Keratinocyte (primary cell): ENCODE data around the gene RASSF1. TPM values are rescaled to one million over a fixed set of nuclear protein-coding genes. Genes with fewer than 3 reads are reported as not detected.

Source experiments
- DNase-seq: peaks from one replicate; pipeline ENCODE4 v3.0.0-alpha.2; 2011; ENCODE audit warnings: low read depth, missing footprints, low spot score
- FAIRE-seq: peaks from 2 replicates; lab custom pipeline; 2011; peaks lifted over from hg19 to GRCh38; lab: Jason Lieb, UNC
- H2AFZ ChIP-seq: 2 replicates; pipeline ENCODE4 v1.6.0; 2012; ENCODE audit warnings: low read length, control low read depth, inconsistent platforms; ENCODE audit not compliant: control insufficient read depth
- H3K27ac ChIP-seq: 2 replicates; pipeline ENCODE4 v1.5.1; 2011; ENCODE audit warnings: low read length; ENCODE audit not compliant: control insufficient read depth, insufficient read depth
- H3K27me3 ChIP-seq: 3 replicates; pipeline ENCODE4 v1.6.0; 2011; ENCODE audit warnings: low read length; ENCODE audit not compliant: control insufficient read depth, insufficient read depth; ENCODE audit errors: extremely low read depth
- H3K36me3 ChIP-seq, 2 experiments: 2 replicates in 1 of 2; 3 replicates in 1 of 2; pipeline ENCODE4 v1.5.1; 2011; ENCODE audit warnings: low read length in 2 of 2, mild to moderate bottlenecking in 1 of 2; ENCODE audit not compliant: control insufficient read depth in 2 of 2, insufficient read depth in 2 of 2; ENCODE audit errors: extremely low read depth in 1 of 2
- H3K4me1 ChIP-seq: 3 replicates; pipeline ENCODE4 v1.5.1; 2011; ENCODE audit warnings: low read length; ENCODE audit not compliant: control insufficient read depth, insufficient read depth; ENCODE audit errors: extremely low read depth
- H3K4me2 ChIP-seq: 3 replicates; pipeline ENCODE4 v1.6.0; 2011; ENCODE audit warnings: low read depth, low read length; ENCODE audit not compliant: control insufficient read depth, insufficient read depth; ENCODE audit errors: extremely low read depth
- H3K4me3 ChIP-seq, 3 experiments: fragments of 200-600 bp in 1 of 3; sonication (generic) in 1 of 3; 2 replicates in 2 of 3; 3 replicates in 1 of 3; pipeline ENCODE4 v1.5.1; 2011 to 2016; ENCODE audit warnings: low read length in 3 of 3, mild to moderate bottlenecking in 3 of 3, control low read depth in 2 of 3, inconsistent platforms in 1 of 3, low read depth in 1 of 3, mixed read lengths in 1 of 3, mixed run types in 1 of 3, moderate library complexity in 1 of 3; ENCODE audit not compliant: control insufficient read depth in 2 of 3, insufficient read depth in 2 of 3; ENCODE audit errors: extremely low read depth in 1 of 3
- H3K79me2 ChIP-seq: 2 replicates; pipeline ENCODE4 v1.6.0; 2012; ENCODE audit warnings: low read length; ENCODE audit not compliant: control insufficient read depth, insufficient read depth
- H3K9ac ChIP-seq: 3 replicates; pipeline ENCODE4 v1.6.0; 2011; ENCODE audit warnings: low read length; ENCODE audit not compliant: control insufficient read depth, insufficient read depth; ENCODE audit errors: extremely low read depth
- H3K9me1 ChIP-seq: 3 replicates; pipeline ENCODE4 v1.6.0; 2011; ENCODE audit warnings: low read length; ENCODE audit not compliant: control insufficient read depth, insufficient read depth; ENCODE audit errors: extremely low read depth
- H3K9me3 ChIP-seq: 2 replicates; pipeline ENCODE4 v1.5.1; 2012; ENCODE audit warnings: low read depth, low read length; ENCODE audit not compliant: control insufficient read depth
- H4K20me1 ChIP-seq: 3 replicates; pipeline ENCODE4 v1.6.0; 2011; ENCODE audit warnings: low read length; ENCODE audit not compliant: control insufficient read depth, insufficient read depth; ENCODE audit errors: extremely low read depth
- CTCF ChIP-seq, 3 experiments: IDR thresholded peaks in 1 of 3; conservative IDR thresholded peaks in 1 of 3; optimal IDR thresholded peaks in 1 of 3; 2 replicates in 2 of 3; 3 replicates in 1 of 3; pipeline versions ENCODE3 to v1.5.1; 2011; ENCODE audit warnings: low read length in 3 of 3, mild to moderate bottlenecking in 3 of 3, moderate library complexity in 2 of 3, control low read depth in 1 of 3, inconsistent platforms in 1 of 3; ENCODE audit not compliant: insufficient read depth in 2 of 3; ENCODE audit errors: extremely low read depth in 1 of 3
- EZH2 ChIP-seq: IDR thresholded peaks from one replicate; pipeline ENCODE4 v1.6.1; 2012; ENCODE audit warnings: inconsistent platforms, mild to moderate bottlenecking, low read length, moderate library complexity
- dilution Hi-C: fragments of 300-500 bp; cut with MboI; formaldehyde crosslinking; loops from one replicate; pipeline ENCODE4 v1.7.0; 2020; ENCODE audit warnings: low sequenced_read_pairs; ENCODE audit not compliant: extremely low pct_ligation_motif_present
- polyA plus RNA-seq, 5 experiments: library from polyadenylated mRNA; depleted of rRNA in 3 of 5; stranded (reverse) in 3 of 5; stranded (forward) in 1 of 5; unstranded in 1 of 5; fragments of >200 nt; gene quantifications; 1 replicate in 1 of 5; 2 replicates in 3 of 5; 3 replicates in 1 of 5; pipeline versions ENCODE4 v1.2.1 to v1.2.3, GENCODE V29; 2011 to 2012; ENCODE audit warnings: missing spikeins in 2 of 5, low read depth in 1 of 5, low replicate concordance in 1 of 5

Gene RASSF1
- polyA plus RNA-seq, 1 donor (not counting 4 experiments of a cell fraction or from before 2014, with no cell fraction given): 28.5 TPM

DNA sequence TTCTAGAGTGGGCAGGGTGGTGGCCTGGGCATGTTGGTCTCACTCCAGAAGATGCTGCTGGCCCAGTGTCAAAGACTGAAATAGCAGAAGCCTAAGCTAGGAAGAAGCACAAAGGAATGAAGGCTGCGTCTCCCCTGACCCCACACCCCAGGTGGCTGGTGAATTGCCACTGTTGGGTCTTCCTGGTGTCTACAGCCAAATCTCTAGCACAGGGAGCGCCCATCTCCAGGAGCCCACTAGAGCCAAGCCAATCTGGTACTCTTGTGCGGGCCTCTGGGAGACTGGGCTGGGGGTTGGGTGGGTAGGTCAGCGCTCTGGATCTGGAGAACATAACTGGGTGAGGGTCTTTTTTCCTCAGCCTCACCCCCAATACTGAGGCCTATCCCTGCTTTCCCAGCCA is 13.5 kb downstream of the RASSF1 start:
- FAIRE-seq: no peak
- no peaks in the 10 kb centered on the region for H3K27me3 ChIP-seq
- peaks cover 36% of the 10 kb centered on the region for H3K79me2 ChIP-seq
- peak overlapping the region; percentile 87 for H3K9ac ChIP-seq
- H3K4me3 ChIP-seq: peak overlapping the region; percentile 86 to 90 (median 87)
- peak overlapping the region; percentile 94 for H3K4me2 ChIP-seq
- TF ChIP-seq EZH2: no peak
- no peak for TF ChIP-seq CTCF (optimal IDR thresholded peaks at IDR 0.05 in 1 of 3, IDR thresholded peaks at IDR 0.05 in 1 of 3, conservative IDR thresholded peaks at IDR 0.05 in 1 of 3; ENCODE audit: extremely low read depth in 1 of 3, insufficient read depth in 2 of 3, low read length in 3 of 3)
- H3K4me1 ChIP-seq: peaks cover 13% of the 10 kb centered on the region
- no peak overlapping the region for H2AFZ ChIP-seq
- DNase-seq: no peak
- no peaks in the 10 kb centered on the region for H3K9me3 ChIP-seq
- H4K20me1 ChIP-seq: no peaks in the 10 kb centered on the region
- dilution Hi-C loops: no loop called here
- no peaks in the 10 kb centered on the region for H3K9me1 ChIP-seq
- peak overlapping the region; percentile 74 for H3K27ac ChIP-seq
- H3K36me3 ChIP-seq: peaks cover 27 to 39% of the 10 kb centered on the region in 2 experiments

DNA sequence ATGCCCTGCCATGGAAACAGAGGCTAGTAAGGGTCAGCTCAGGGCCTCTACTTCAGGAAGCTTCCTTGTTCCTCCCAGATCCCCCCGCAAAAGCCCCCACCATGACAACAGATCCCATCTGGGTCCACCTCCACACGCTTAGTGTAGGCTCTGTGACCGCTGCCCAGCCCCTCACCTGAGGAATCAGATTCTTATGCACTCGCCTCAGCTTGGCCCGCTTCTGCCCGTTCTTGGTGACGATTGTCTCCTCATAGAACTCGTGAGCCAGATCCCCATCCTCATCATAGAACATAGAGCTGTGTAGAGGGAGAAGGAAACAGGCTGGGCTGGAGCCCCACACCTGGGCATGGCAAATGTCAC is 14.5 kb downstream of the RASSF1 start:
- Histone ChIP-seq H3K4me2 (no peak overlapping the region), H4K20me1 (no peaks in the 10 kb centered on the region), H2AFZ (no peak overlapping the region), H3K27ac (no peak overlapping the region), H3K79me2 (peaks cover 28% of the 10 kb centered on the region), H3K4me1 (peaks cover 16% of the 10 kb centered on the region), H3K9me1 (no peaks in the 10 kb centered on the region), H3K9me3 (no peaks in the 10 kb centered on the region), H3K36me3 (peaks cover 21 to 29% of the 10 kb centered on the region in 2 experiments), H3K9ac (no peak overlapping the region), H3K4me3 (no peak overlapping the region), H3K27me3 (no peaks in the 10 kb centered on the region)
- FAIRE-seq (no peak), DNase-seq (no peak)
- TF ChIP-seq EZH2 (no peak), CTCF (optimal IDR thresholded peaks at IDR 0.05 in 1 of 3, IDR thresholded peaks at IDR 0.05 in 1 of 3, conservative IDR thresholded peaks at IDR 0.05 in 1 of 3; ENCODE audit: extremely low read depth in 1 of 3, insufficient read depth in 2 of 3, low read length in 3 of 3) (no peak)
- dilution Hi-C loops: no loop called here
